ENCODE measurements around the gene PDE5A.

Gene PDE5A

DNA sequence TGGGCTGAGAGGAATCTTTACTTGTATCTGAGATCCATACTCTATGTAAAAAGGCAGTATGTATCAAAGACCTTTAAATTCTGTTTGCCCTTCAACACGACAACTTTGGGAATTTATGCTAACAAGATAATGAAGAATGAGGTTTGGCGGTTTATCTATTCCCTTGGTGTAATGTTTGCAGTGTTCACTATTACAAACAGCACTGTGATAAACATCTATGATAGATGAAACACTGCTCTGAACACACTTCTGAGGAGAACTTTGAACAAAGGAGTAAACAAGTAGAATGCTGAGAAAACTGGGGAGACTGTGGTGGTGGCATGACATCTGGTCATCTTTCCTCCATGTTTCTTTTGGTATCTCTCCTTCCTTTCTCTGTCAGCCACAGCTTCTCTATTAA lies 126.9 kb downstream of the PDE5A start (continued):
- TF ChIP-seq, protein P1, sequence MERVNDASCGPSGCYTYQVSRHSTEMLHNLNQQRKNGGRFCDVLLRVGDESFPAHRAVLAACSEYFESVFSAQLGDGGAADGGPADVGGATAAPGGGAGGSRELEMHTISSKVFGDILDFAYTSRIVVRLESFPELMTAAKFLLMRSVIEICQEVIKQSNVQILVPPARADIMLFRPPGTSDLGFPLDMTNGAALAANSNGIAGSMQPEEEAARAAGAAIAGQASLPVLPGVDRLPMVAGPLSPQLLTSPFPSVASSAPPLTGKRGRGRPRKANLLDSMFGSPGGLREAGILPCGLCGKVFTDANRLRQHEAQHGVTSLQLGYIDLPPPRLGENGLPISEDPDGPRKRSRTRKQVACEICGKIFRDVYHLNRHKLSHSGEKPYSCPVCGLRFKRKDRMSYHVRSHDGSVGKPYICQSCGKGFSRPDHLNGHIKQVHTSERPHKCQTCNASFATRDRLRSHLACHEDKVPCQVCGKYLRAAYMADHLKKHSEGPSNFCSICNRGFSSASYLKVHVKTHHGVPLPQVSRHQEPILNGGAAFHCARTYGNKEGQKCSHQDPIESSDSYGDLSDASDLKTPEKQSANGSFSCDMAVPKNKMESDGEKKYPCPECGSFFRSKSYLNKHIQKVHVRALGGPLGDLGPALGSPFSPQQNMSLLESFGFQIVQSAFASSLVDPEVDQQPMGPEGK (tag by site-specific recombination; IDR thresholded peaks at IDR 0.05) = no peak
- no peak for TF ChIP-seq ZNF768 (tag by site-specific recombination; IDR thresholded peaks at IDR 0.05)
- TF ChIP-seq GLI4 (tag by site-specific recombination; IDR thresholded peaks at IDR 0.05) = no peak
- no peak for TF ChIP-seq ZNF600 (tag by site-specific recombination; IDR thresholded peaks at IDR 0.05)
- TF ChIP-seq ZNF366 (tag by site-specific recombination; conservative IDR thresholded peaks at IDR 0.05) = no peak
- TF ChIP-seq ZNF169 (tag by site-specific recombination; IDR thresholded peaks at IDR 0.05) = no peak
- no peak for TF ChIP-seq ZNF354C (tag by site-specific recombination; IDR thresholded peaks at IDR 0.05; ENCODE audit: borderline replicate concordance, low read depth)
- TF ChIP-seq, protein P2, sequence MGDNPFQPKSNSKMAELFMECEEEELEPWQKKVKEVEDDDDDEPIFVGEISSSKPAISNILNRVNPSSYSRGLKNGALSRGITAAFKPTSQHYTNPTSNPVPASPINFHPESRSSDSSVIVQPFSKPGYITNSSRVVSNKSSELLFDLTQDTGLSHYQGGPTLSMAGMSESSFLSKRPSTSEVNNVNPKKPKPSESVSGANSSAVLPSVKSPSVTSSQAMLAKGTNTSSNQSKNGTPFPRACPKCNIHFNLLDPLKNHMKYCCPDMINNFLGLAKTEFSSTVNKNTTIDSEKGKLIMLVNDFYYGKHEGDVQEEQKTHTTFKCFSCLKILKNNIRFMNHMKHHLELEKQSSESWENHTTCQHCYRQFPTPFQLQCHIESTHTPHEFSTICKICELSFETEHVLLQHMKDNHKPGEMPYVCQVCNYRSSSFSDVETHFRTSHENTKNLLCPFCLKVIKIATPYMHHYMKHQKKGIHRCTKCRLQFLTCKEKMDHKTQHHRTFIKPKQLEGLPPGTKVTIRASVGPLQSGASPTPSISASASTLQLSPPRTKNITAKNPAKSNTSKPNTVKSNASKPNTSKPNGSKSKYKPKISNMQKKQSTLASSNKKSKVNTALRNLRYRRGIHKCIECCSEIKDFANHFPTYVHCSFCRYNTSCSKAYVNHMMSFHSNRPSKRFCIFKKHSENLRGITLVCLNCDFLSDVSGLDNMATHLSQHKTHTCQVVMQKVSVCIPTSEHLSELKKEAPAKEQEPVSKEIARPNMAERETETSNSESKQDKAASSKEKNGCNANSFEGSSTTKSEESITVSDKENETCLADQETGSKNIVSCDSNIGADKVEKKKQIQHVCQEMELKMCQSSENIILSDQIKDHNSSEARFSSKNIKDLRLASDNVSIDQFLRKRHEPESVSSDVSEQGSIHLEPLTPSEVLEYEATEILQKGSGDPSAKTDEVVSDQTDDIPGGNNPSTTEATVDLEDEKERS (tag by site-specific recombination; IDR thresholded peaks at IDR 0.05) = no peak
- TF ChIP-seq ZNF747 (tag by site-specific recombination; IDR thresholded peaks at IDR 0.05) = no peak
- TF ChIP-seq ZNF544 (tag by site-specific recombination; IDR thresholded peaks at IDR 0.05) = no peak
- TF ChIP-seq ZNF37A (tag by site-specific recombination; IDR thresholded peaks at IDR 0.05) = no peak

DNA sequence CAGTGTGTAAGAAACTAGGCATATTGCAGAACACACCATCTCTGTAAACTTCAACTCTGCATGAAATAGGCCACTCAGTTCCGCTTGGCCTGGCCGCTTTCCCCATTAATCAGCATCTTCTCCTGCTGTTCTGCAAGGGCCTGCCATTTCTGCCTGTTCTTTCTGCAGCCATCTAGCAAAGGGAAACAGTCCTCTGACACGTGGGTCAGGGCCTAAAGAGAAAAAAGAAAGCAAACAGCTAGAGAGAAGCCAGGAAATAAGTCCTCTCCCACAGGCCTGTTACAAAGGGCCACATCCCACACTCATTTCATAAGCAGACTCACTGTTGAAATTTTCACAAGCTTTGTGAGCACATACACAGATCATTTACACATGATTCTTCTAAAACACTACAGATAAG lies 130.1 kb downstream of the PDE5A start:
- no peak overlapping the region for H3K4me3 ChIP-seq (ENCODE audit: low read depth, low read length)
- ChIA-PET POLR2A (no interaction called here), CTCF (no interaction called here)
- TF ChIP-seq HOXD13 (CRISPR knock-in tag; IDR thresholded peaks at IDR 0.05; ENCODE audit: borderline replicate concordance) = no peak
- TF ChIP-seq ZNF394 (tag by site-specific recombination; IDR thresholded peaks at IDR 0.05; ENCODE audit: borderline replicate concordance) = no peak
- TF ChIP-seq, protein P3, sequence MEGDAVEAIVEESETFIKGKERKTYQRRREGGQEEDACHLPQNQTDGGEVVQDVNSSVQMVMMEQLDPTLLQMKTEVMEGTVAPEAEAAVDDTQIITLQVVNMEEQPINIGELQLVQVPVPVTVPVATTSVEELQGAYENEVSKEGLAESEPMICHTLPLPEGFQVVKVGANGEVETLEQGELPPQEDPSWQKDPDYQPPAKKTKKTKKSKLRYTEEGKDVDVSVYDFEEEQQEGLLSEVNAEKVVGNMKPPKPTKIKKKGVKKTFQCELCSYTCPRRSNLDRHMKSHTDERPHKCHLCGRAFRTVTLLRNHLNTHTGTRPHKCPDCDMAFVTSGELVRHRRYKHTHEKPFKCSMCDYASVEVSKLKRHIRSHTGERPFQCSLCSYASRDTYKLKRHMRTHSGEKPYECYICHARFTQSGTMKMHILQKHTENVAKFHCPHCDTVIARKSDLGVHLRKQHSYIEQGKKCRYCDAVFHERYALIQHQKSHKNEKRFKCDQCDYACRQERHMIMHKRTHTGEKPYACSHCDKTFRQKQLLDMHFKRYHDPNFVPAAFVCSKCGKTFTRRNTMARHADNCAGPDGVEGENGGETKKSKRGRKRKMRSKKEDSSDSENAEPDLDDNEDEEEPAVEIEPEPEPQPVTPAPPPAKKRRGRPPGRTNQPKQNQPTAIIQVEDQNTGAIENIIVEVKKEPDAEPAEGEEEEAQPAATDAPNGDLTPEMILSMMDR (tag by site-specific recombination; IDR thresholded peaks at IDR 0.05) = no peak
- TF ChIP-seq, protein P4, sequence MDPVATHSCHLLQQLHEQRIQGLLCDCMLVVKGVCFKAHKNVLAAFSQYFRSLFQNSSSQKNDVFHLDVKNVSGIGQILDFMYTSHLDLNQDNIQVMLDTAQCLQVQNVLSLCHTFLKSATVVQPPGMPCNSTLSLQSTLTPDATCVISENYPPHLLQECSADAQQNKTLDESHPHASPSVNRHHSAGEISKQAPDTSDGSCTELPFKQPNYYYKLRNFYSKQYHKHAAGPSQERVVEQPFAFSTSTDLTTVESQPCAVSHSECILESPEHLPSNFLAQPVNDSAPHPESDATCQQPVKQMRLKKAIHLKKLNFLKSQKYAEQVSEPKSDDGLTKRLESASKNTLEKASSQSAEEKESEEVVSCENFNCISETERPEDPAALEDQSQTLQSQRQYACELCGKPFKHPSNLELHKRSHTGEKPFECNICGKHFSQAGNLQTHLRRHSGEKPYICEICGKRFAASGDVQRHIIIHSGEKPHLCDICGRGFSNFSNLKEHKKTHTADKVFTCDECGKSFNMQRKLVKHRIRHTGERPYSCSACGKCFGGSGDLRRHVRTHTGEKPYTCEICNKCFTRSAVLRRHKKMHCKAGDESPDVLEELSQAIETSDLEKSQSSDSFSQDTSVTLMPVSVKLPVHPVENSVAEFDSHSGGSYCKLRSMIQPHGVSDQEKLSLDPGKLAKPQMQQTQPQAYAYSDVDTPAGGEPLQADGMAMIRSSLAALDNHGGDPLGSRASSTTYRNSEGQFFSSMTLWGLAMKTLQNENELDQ (tag by site-specific recombination; IDR thresholded peaks at IDR 0.05; ENCODE audit: low read depth) = no peak
- no peak for TF ChIP-seq HOXC10 (CRISPR knock-in tag; IDR thresholded peaks at IDR 0.05)
- no peak for TF ChIP-seq ZNF155 (tag by site-specific recombination; IDR thresholded peaks at IDR 0.05)
- TF ChIP-seq ZBTB48 (tag by site-specific recombination; IDR thresholded peaks at IDR 0.05) = no peak
- no peak for TF ChIP-seq ZNF433 (tag by site-specific recombination; IDR thresholded peaks at IDR 0.05; ENCODE audit: low read depth)
- TF ChIP-seq KLF8 (tag by site-specific recombination; IDR thresholded peaks at IDR 0.05) = no peak
- TF ChIP-seq, protein P5, sequence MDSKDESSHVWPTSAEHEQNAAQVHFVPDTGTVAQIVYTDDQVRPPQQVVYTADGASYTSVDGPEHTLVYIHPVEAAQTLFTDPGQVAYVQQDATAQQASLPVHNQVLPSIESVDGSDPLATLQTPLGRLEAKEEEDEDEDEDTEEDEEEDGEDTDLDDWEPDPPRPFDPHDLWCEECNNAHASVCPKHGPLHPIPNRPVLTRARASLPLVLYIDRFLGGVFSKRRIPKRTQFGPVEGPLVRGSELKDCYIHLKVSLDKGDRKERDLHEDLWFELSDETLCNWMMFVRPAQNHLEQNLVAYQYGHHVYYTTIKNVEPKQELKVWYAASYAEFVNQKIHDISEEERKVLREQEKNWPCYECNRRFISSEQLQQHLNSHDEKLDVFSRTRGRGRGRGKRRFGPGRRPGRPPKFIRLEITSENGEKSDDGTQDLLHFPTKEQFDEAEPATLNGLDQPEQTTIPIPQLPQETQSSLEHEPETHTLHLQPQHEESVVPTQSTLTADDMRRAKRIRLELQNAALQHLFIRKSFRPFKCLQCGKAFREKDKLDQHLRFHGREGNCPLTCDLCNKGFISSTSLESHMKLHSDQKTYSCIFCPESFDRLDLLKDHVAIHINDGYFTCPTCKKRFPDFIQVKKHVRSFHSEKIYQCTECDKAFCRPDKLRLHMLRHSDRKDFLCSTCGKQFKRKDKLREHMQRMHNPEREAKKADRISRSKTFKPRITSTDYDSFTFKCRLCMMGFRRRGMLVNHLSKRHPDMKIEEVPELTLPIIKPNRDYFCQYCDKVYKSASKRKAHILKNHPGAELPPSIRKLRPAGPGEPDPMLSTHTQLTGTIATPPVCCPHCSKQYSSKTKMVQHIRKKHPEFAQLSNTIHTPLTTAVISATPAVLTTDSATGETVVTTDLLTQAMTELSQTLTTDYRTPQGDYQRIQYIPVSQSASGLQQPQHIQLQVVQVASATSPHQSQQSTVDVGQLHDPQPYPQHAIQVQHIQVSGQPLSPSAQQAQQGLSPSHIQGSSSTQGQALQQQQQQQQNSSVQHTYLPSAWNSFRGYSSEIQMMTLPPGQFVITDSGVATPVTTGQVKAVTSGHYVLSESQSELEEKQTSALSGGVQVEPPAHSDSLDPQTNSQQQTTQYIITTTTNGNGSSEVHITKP (tag by site-specific recombination; IDR thresholded peaks at IDR 0.05) = no peak
- TF ChIP-seq SP7 (tag by site-specific recombination; IDR thresholded peaks at IDR 0.05) = no peak
- TF ChIP-seq ZNF501 (tag by site-specific recombination; IDR thresholded peaks at IDR 0.05) = no peak
- H3K4me1 ChIP-seq (ENCODE audit: control insufficient read depth, insufficient read depth, low read length) = no peaks in the 10 kb centered on the region
- H3K36me3 ChIP-seq (ENCODE audit: control insufficient read depth in 2 of 2, insufficient read depth in 1 of 2, low read length in 2 of 2) = peaks cover 4 to 64% of the 10 kb centered on the region in 2 experiments; a peak in 2 of 3 replicates
- H3K9me3 ChIP-seq (ENCODE audit: control insufficient read depth, insufficient read depth, low read depth, low read length) = no peaks in the 10 kb centered on the region
- no peak overlapping the region for H3K27ac ChIP-seq (ENCODE audit: extremely low read depth, low read depth, low read length)

Data from HEK293 (cell line).